PC-9 (cell line): ENCODE data around the gene WNK2. TPM values are rescaled to one million over a fixed set of nuclear protein-coding genes. Genes with fewer than 3 reads are reported as not detected.

Experiments used
- BruUV-seq: library from RNA; stranded (reverse); fragments of 400-500 nt; replicated peaks from 2 replicates; lab custom pipeline; 2021; lab: Mats Ljungman, UMichigan
- CTCF ChIA-PET: fragments of 300-600 bp; sonication (Branson Sonifier 250); formaldehyde crosslinking; loops from one replicate; lab custom pipeline; 2022; ENCODE audit warnings: antibody characterized with exemption; lab: Charles Lee
- POLR2A ChIA-PET: fragments of 300-600 bp; sonication (Branson Sonifier 250); formaldehyde crosslinking; loops from one replicate; lab custom pipeline; 2022; ENCODE audit warnings: antibody characterized with exemption; ENCODE audit not compliant: unreplicated experiment; lab: Charles Lee
- DNase-seq, 2 experiments: peaks; one replicate each; pipeline versions ENCODE4 v3.0.0 to v3.0.0-alpha.2; 2015 to 2022; ENCODE audit warnings: mixed read lengths in 1 of 2
- H2AFZ ChIP-seq: fragments of 200-600 bp; sonication (generic); 2 replicates; pipeline ENCODE4 v1.8.1; 2017; ENCODE audit warnings: antibody characterized with exemption
- H3F3A ChIP-seq: fragments of 200-600 bp; sonication (generic); 2 replicates; pipeline ENCODE4 v1.8.1; 2017; ENCODE audit warnings: antibody characterized with exemption, mild to moderate bottlenecking, low read depth; ENCODE audit not compliant: insufficient read depth
- H3K27ac ChIP-seq: fragments of 200-600 bp; sonication (generic); 2 replicates; pipeline ENCODE4 v1.6.1; 2016; ENCODE audit warnings: mixed run types
- H3K27me3 ChIP-seq: fragments of 200-600 bp; sonication (generic); 2 replicates; pipeline ENCODE4 v1.6.1; 2016; ENCODE audit warnings: low read depth, mixed run types; ENCODE audit not compliant: insufficient read depth
- H3K36me3 ChIP-seq: fragments of 200-600 bp; sonication (generic); 2 replicates; pipeline ENCODE4 v1.6.1; 2016; ENCODE audit warnings: low read depth, mixed run types
- H3K4me1 ChIP-seq: fragments of 200-600 bp; sonication (generic); replicated peaks from 2 replicates; pipeline ENCODE4 v1.6.1; 2016; ENCODE audit warnings: mixed run types; ENCODE audit not compliant: insufficient read depth
- H3K4me2 ChIP-seq: fragments of 200-600 bp; sonication (generic); 2 replicates; pipeline ENCODE4 v1.6.1; 2017; ENCODE audit warnings: mixed run types
- H3K4me3 ChIP-seq: fragments of 200-600 bp; sonication (generic); 2 replicates; pipeline ENCODE4 v1.6.1; 2016; ENCODE audit warnings: mixed run types
- H3K79me2 ChIP-seq: fragments of 200-600 bp; sonication (generic); 2 replicates; pipeline ENCODE4 v1.6.1; 2017; ENCODE audit warnings: low read depth, mixed run types
- H3K9me2 ChIP-seq: fragments of 200-600 bp; sonication (generic); 2 replicates; pipeline ENCODE4 v1.8.1; 2017; ENCODE audit warnings: mild to moderate bottlenecking; ENCODE audit not compliant: insufficient read depth
- H3K9me3 ChIP-seq: fragments of 200-600 bp; sonication (generic); 2 replicates; pipeline ENCODE4 v1.8.1; 2016; ENCODE audit warnings: low read depth; ENCODE audit not compliant: insufficient read depth
- H4K20me1 ChIP-seq: fragments of 200-600 bp; sonication (generic); 2 replicates; pipeline ENCODE4 v1.8.1; 2017; ENCODE audit not compliant: insufficient read depth
- CTCF ChIP-seq: fragments of 200-600 bp; sonication (generic); conservative IDR thresholded peaks from 2 replicates; pipeline ENCODE4 v1.6.1; 2017; ENCODE audit warnings: mixed run types, antibody characterized with exemption, mild to moderate bottlenecking, moderate library complexity
- EZH2 ChIP-seq: fragments of 200-600 bp; sonication (generic); IDR thresholded peaks from 2 replicates; pipeline ENCODE4 v1.8.0; 2017; ENCODE audit warnings: antibody characterized with exemption, low read depth
- intact Hi-C: fragments of 100-400 bp; cut with micrococcal nuclease; formaldehyde crosslinking; loops from one replicate; pipeline ENCODE4 v1.10.0; 2022; ENCODE audit not compliant: unreplicated experiment
- total RNA-seq: library from RNA; stranded (reverse); gene quantifications from 2 replicates; pipeline ENCODE4 v1.2.3, GENCODE V29; 2021

WNK2 gene
- total RNA-seq, 1 experiment from 2014 or later = 44.6 TPM

GRCh38 chr9:93167838-93168237 is 16.1 kb upstream of the WNK2 start:
- no peaks in the 10 kb centered on the region for H3K79me2 ChIP-seq
- no peak for TF ChIP-seq EZH2
- no peak overlapping the region for H2AFZ ChIP-seq
- H3K4me1 ChIP-seq = no peaks in the 10 kb centered on the region
- no peak overlapping the region for H3K4me2 ChIP-seq
- H3K27me3 ChIP-seq = no peaks in the 10 kb centered on the region
- H3K36me3 ChIP-seq = no peaks in the 10 kb centered on the region
- CTCF ChIA-PET = no interaction called here
- intact Hi-C loops = no loop called here
- no peaks in the 10 kb centered on the region for H3F3A ChIP-seq
- H3K9me2 ChIP-seq = no peaks in the 10 kb centered on the region
- BruUV-seq = no TSS peak
- no peaks in the 10 kb centered on the region for H4K20me1 ChIP-seq
- no peaks in the 10 kb centered on the region for H3K9me3 ChIP-seq
- no peak overlapping the region for H3K27ac ChIP-seq
- no peak for DNase-seq
- no peak overlapping the region for H3K4me3 ChIP-seq
- POLR2A ChIA-PET = interaction anchor here (0.6 kb wide), 1 partner anchor 63 kb away, joined by 19 read pairs; no protein-coding TSS in a partner anchor

- Histone ChIP-seq H3K9me3 (no peaks in the 10 kb centered on the region), H3K4me3 (no peak overlapping the region), H3K79me2 (no peaks in the 10 kb centered on the region), H3K9me2 (no peaks in the 10 kb centered on the region), H3K4me2 (no peak overlapping the region), H3K4me1 (no peaks in the 10 kb centered on the region), H3K27ac (no peak overlapping the region), H4K20me1 (no peaks in the 10 kb centered on the region), H2AFZ (no peak overlapping the region), H3K36me3 (no peaks in the 10 kb centered on the region), H3K27me3 (no peaks in the 10 kb centered on the region), H3F3A (no peaks in the 10 kb centered on the region)
- intact Hi-C loops = no loop called here
- ChIA-PET CTCF (no interaction called here), POLR2A (no interaction called here)
- TF ChIP-seq EZH2 (no peak), CTCF (no peak)
- no peak for DNase-seq
- no TSS peak for BruUV-seq
Measured at GRCh38 chr9:93168581-93168980, 15.4 kb upstream of the WNK2 start.

GRCh38 chr9:93169444-93169843 is 14.5 kb upstream of the WNK2 start:
- TF ChIP-seq CTCF (no peak), EZH2 (no peak)
- POLR2A ChIA-PET = interaction anchor here (0.6 kb wide), 1 partner anchor 62 kb away, joined by 5 read pairs; no protein-coding TSS in a partner anchor
- H3K36me3 ChIP-seq = no peaks in the 10 kb centered on the region

GRCh38 chr9:93170571-93170970 is 13.4 kb upstream of the WNK2 start:
- intact Hi-C loops = no loop called here
- no peak for DNase-seq
- H3K27me3 ChIP-seq = no peaks in the 10 kb centered on the region
- H4K20me1 ChIP-seq = no peaks in the 10 kb centered on the region
- BruUV-seq = no TSS peak
- no peaks in the 10 kb centered on the region for H3K9me3 ChIP-seq
- no peak overlapping the region for H2AFZ ChIP-seq
- no peak overlapping the region for H3K4me2 ChIP-seq
- no peaks in the 10 kb centered on the region for H3K4me1 ChIP-seq
- TF ChIP-seq CTCF (no peak), EZH2 (no peak)
- H3K4me3 ChIP-seq = no peak overlapping the region
- H3F3A ChIP-seq = no peaks in the 10 kb centered on the region
- ChIA-PET POLR2A (no interaction called here), CTCF (no interaction called here)
- H3K79me2 ChIP-seq = no peaks in the 10 kb centered on the region
- no peaks in the 10 kb centered on the region for H3K9me2 ChIP-seq
- H3K36me3 ChIP-seq = no peaks in the 10 kb centered on the region
- no peak overlapping the region for H3K27ac ChIP-seq

More at GRCh38 chr9:93169444-93169843, 14.5 kb upstream of the WNK2 start:
- BruUV-seq = no TSS peak
- intact Hi-C loops = no loop called here
- H3K27ac ChIP-seq = no peak overlapping the region
- H3K4me1 ChIP-seq = no peaks in the 10 kb centered on the region
- H3K9me2 ChIP-seq = no peaks in the 10 kb centered on the region
- H3K79me2 ChIP-seq = no peaks in the 10 kb centered on the region
- H3K9me3 ChIP-seq = no peaks in the 10 kb centered on the region
- no peaks in the 10 kb centered on the region for H3K27me3 ChIP-seq
- DNase-seq = no peak
- H2AFZ ChIP-seq = no peak overlapping the region
- CTCF ChIA-PET = no interaction called here
- H4K20me1 ChIP-seq = no peaks in the 10 kb centered on the region
- no peak overlapping the region for H3K4me2 ChIP-seq
- H3K4me3 ChIP-seq = no peak overlapping the region
- no peaks in the 10 kb centered on the region for H3F3A ChIP-seq
